SH-SY5Y (cell line): ENCODE data around the gene NTF3.

Experiments used
- GATA2 ChIP-seq: IDR thresholded peaks from 2 replicates; pipeline ENCODE4 v1.6.1; 2011; ENCODE audit warnings: mild to moderate bottlenecking, low read depth, low read length
- GATA3 ChIP-seq: IDR thresholded peaks from 2 replicates; pipeline ENCODE4 v1.6.1; 2011; ENCODE audit warnings: low read depth, mild to moderate bottlenecking, low read length, moderate library complexity

DNA sequence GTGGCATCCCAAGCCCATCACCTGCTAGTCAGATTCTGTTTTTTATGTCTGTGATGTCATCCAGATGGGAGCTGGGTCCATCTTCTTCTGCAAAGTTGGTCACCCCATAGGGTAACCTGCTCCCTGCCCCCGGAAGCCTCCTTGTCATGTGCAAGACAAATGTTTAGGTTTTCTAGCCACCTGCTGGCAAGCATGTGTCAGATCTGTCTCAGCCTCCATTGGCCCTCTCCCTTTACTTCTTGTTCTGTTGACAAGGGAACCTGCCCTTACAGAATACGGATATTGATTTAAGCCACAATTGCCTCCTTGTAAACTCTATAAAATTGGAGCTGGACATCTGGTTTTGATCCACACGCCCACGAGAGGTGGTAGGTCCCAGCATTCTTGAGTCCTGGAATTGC is 7.5 kb downstream of the NTF3 start:
- TF ChIP-seq GATA3: no peak
- TF ChIP-seq GATA2: no peak
